Liver (tissue), 9 donors: Measurements from ENCODE around the gene MED27. TPM values are rescaled to one million over a fixed set of nuclear protein-coding genes. Genes with fewer than 3 reads are reported as not detected.

Experiments
- DNase-seq: peaks from one replicate; pipeline ENCODE4 v3.0.0-alpha.2; 2017; ENCODE audit warnings: low spot score
- H3K27ac ChIP-seq, 2 donors: one replicate each; pipeline ENCODE4 v1.7.0; 2013; ENCODE audit warnings: inconsistent platforms in 2 of 2, low read length in 2 of 2, control low read depth in 1 of 2, low read depth in 1 of 2, mild to moderate bottlenecking in 1 of 2
- H3K27me3 ChIP-seq, 4 donors: one replicate each; pipeline versions ENCODE4 v1.6.1 to v1.7.0; 2013; ENCODE audit warnings: low read length in 3 of 4, inconsistent platforms in 1 of 4, mild to moderate bottlenecking in 1 of 4, moderate library complexity in 1 of 4; ENCODE audit not compliant: control insufficient read depth in 4 of 4, insufficient read depth in 4 of 4
- H3K36me3 ChIP-seq, 4 donors: one replicate each; pipeline versions ENCODE4 v1.6.1 to v1.7.0; 2013; ENCODE audit warnings: low read length in 3 of 4, mild to moderate bottlenecking in 3 of 4, low read depth in 1 of 4, moderate library complexity in 1 of 4; ENCODE audit not compliant: control insufficient read depth in 4 of 4, insufficient read depth in 3 of 4
- H3K4me1 ChIP-seq, 4 donors: one replicate each; pipeline versions ENCODE4 v1.6.1 to v1.7.0; 2013; ENCODE audit warnings: low read length in 3 of 4, mild to moderate bottlenecking in 3 of 4, moderate library complexity in 1 of 4; ENCODE audit not compliant: control insufficient read depth in 4 of 4, insufficient read depth in 4 of 4
- H3K4me3 ChIP-seq, 3 donors: one replicate each; pipeline versions ENCODE4 v1.6.1 to v1.7.0; 2013; ENCODE audit warnings: low read length in 3 of 3, control low read depth in 1 of 3, low read depth in 1 of 3, mild to moderate bottlenecking in 1 of 3
- H3K9ac ChIP-seq, 2 donors: one replicate each; pipeline ENCODE4 v1.7.0; 2013; ENCODE audit warnings: low read length in 2 of 2, mild to moderate bottlenecking in 2 of 2, moderate library complexity in 2 of 2, control low read depth in 1 of 2, low read depth in 1 of 2
- H3K9me3 ChIP-seq, 4 donors: one replicate each; pipeline versions ENCODE4 v1.6.1 to v1.7.0; 2013; ENCODE audit warnings: low read length in 3 of 4; ENCODE audit not compliant: control insufficient read depth in 4 of 4
- EGR1 ChIP-seq, 2 donors: IDR thresholded peaks; 2 replicates each; pipeline ENCODE4 v1.6.1; 2016 to 2018; ENCODE audit warnings: antibody characterized with exemption in 2 of 2, low read depth in 2 of 2
- FOXA1 ChIP-seq: IDR thresholded peaks from 2 replicates; pipeline ENCODE4 v1.6.1; 2016; ENCODE audit warnings: antibody characterized with exemption
- FOXA2 ChIP-seq: IDR thresholded peaks from 2 replicates; pipeline ENCODE4 v1.6.1; 2016; ENCODE audit warnings: antibody characterized with exemption
- GABPA ChIP-seq, 2 donors: IDR thresholded peaks in 1 of 2; conservative IDR thresholded peaks in 1 of 2; 2 replicates each; pipeline ENCODE4 v1.6.1; 2016; ENCODE audit warnings: antibody characterized with exemption in 2 of 2, mild to moderate bottlenecking in 1 of 2, moderate library complexity in 1 of 2
- HNF4A ChIP-seq, 2 donors: conservative IDR thresholded peaks; 2 replicates each; pipeline ENCODE4 v1.6.1; 2016; ENCODE audit warnings: antibody characterized with exemption in 2 of 2, mild to moderate bottlenecking in 2 of 2
- HNF4G ChIP-seq: IDR thresholded peaks from 2 replicates; pipeline ENCODE4 v1.6.1; 2016; ENCODE audit warnings: antibody characterized with exemption
- JUND ChIP-seq, 2 donors: IDR thresholded peaks; 2 replicates each; pipeline ENCODE4 v1.6.1; 2016; ENCODE audit warnings: antibody characterized with exemption in 2 of 2
- NR2F2 ChIP-seq: IDR thresholded peaks from 2 replicates; pipeline ENCODE4 v1.6.1; 2016; ENCODE audit warnings: antibody characterized with exemption
- RAD21 ChIP-seq, 2 donors: IDR thresholded peaks; 2 replicates each; pipeline ENCODE4 v1.6.1; 2016; ENCODE audit warnings: antibody characterized with exemption in 2 of 2, mild to moderate bottlenecking in 2 of 2
- RXRA ChIP-seq, 2 donors: IDR thresholded peaks; 2 replicates each; pipeline ENCODE4 v1.6.1; 2017 to 2018; ENCODE audit warnings: antibody characterized with exemption in 2 of 2, mild to moderate bottlenecking in 1 of 2
- SP1 ChIP-seq: IDR thresholded peaks from 2 replicates; pipeline ENCODE4 v1.6.1; 2018; ENCODE audit warnings: antibody characterized with exemption, mild to moderate bottlenecking
- TAF1 ChIP-seq: conservative IDR thresholded peaks from 2 replicates; pipeline ENCODE4 v1.6.1; 2016; ENCODE audit warnings: antibody characterized with exemption, mild to moderate bottlenecking
- YY1 ChIP-seq: IDR thresholded peaks from 2 replicates; pipeline ENCODE4 v1.6.1; 2016; ENCODE audit warnings: antibody characterized with exemption, mild to moderate bottlenecking
- WGBS: extraction: QIAGEN DNeasy Blood & Tissue Kit; methylation state at CpG from one replicate; pipeline ENCODE4 v1.1.7; 2013; 5-methylcytosine and 5-hydroxymethylcytosine counted together
- polyA plus RNA-seq, 2 donors: library from polyadenylated mRNA; stranded (reverse) in 1 of 2; unstranded in 1 of 2; fragments of 200-250 nt in 1 of 2; fragments of >200 nt in 1 of 2; fragmentation: Nextera tagmentation in 1 of 2; extraction: Ambion mirVana in 1 of 2; gene quantifications; one replicate each; pipeline versions ENCODE4 v1.2.1 to v1.2.3, GENCODE V29; 2013 to 2015
- total RNA-seq, 2 donors: library from RNA; depleted of rRNA; stranded (reverse); fragments of >200 nt; gene quantifications; one replicate each; pipeline ENCODE4 v1.2.3, GENCODE V29; 2014
- TF ChIP-seq, protein P1 (sequence below): IDR thresholded peaks from 2 replicates; pipeline ENCODE4 v1.6.1; 2016; ENCODE audit warnings: antibody characterized with exemption
- TF ChIP-seq, protein P2 (sequence below): IDR thresholded peaks from 2 replicates; pipeline ENCODE4 v1.6.1; 2016; ENCODE audit warnings: antibody characterized with exemption, mild to moderate bottlenecking
- TF ChIP-seq, protein P3 (sequence below): fragments of 150-350 bp; IDR thresholded peaks from 2 replicates; pipeline ENCODE4 v1.5.1; 2017; ENCODE audit warnings: improper control_type of control experiment, low read depth, low read length; ENCODE audit not compliant: missing input control
- TF ChIP-seq, protein P4 (sequence below): IDR thresholded peaks from 2 replicates; pipeline ENCODE4 v1.6.1; 2016; ENCODE audit warnings: antibody characterized with exemption
- TF ChIP-seq, protein P5 (sequence below): IDR thresholded peaks from 2 replicates; pipeline ENCODE4 v1.6.1; 2016; ENCODE audit warnings: antibody characterized with exemption
- donor health status: healthy.
- donor health status: healthy.
- donor health status: healthy.
- donor health status: healthy.
- donor health status: healthy.

The MED27 gene
- total and polyA plus RNA-seq, 4 donors, result 4.6 to 7.9 (median 5.5) TPM

DNA sequence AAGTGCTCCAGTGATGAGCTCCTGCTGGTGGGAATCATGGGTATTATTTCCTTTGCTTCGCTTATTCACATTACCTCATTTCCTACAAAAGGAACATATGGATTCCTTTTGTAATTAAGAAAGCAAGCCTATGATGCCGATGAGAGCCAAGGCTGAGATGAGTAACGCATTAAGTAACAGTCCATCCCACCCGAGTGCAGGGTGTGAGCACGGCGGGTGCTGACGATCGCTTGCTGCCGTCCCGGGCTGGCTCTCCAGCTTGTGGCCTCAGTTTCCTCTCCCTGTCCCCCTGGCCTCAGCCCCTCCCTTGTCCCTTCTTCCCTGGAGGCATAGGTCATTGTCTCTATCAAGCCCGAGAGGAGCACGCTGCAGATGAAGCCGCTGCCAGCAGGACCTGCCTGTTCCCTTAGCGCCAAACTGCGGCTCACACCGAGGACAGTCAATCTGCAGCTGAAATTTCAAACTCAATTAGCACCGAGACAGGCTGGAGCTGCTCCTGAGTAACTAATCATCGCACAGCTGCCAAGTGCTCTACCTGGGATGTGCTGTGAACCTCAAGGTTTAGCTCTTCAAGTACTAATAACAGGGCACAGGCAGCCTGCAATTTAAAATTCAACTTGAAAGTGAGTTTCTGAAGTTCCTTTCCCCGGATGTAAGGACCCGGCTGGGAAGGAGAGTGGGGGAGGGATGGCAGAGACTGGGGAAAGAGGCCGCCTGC is 224.6 kb downstream of the MED27 start:
- no peak for DNase-seq
- no peaks in the 10 kb centered on the region for H3K9me3 ChIP-seq
- peaks cover 0 to 3% (median under 1%) of the 10 kb centered on the region in 4 donors for H3K36me3 ChIP-seq
- no peaks in the 10 kb centered on the region for H3K27me3 ChIP-seq
- no peaks in the 10 kb centered on the region for H3K4me1 ChIP-seq
- H3K27ac ChIP-seq, result no peak overlapping the region
- WGBS, result 55% methylated on average over 21 of the region's 21 CpGs
- H3K9ac ChIP-seq, result no peak overlapping the region
- H3K4me3 ChIP-seq, result no peak overlapping the region
- TF ChIP-seq YY1, result no peak
- no peak for TF ChIP-seq HNF4G

DNA sequence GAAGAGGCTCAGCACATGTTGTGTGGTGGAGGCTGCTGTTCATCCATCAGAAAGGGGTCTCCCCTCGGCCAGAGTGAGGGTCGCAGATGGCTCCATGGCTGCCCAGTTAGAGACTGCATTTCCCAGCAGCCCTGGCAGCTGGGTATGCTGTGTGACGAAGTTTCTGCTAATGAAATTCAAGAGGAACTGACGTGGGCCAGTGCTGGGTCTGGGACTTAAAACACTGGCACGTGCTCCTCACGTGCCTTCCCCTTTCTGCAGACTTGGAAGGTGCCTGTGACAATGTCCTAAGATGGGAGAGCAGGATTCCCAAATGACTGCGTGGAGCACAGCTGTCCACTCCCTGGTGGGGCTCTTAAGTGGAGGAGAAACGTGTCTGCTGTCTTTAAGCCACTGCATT is 225.3 kb downstream of the MED27 start:
- Histone ChIP-seq H3K4me3 (no peak overlapping the region), H3K9ac (no peak overlapping the region), H3K27ac (no peak overlapping the region), H3K36me3 (no peaks in the 10 kb centered on the region), H3K4me1 (no peaks in the 10 kb centered on the region), H3K9me3 (no peaks in the 10 kb centered on the region), H3K27me3 (no peaks in the 10 kb centered on the region)
- 63% methylated on average over 8 of the region's 8 CpGs for WGBS
- TF ChIP-seq RXRA (IDR thresholded peaks at IDR 0.05) (no peak), YY1 (no peak), RAD21 (IDR thresholded peaks at IDR 0.05) (no peak), JUND (IDR thresholded peaks at IDR 0.05) (no peak), NR2F2 (no peak), SP1 (no peak), GABPA (IDR thresholded peaks at IDR 0.05 in 1 of 2, conservative IDR thresholded peaks at IDR 0.05 in 1 of 2) (no peak), FOXA2 (no peak), EGR1 (IDR thresholded peaks at IDR 0.05; ENCODE audit: low read depth in 2 of 2) (no peak), HNF4A (conservative IDR thresholded peaks at IDR 0.05) (no peak), TAF1 (no peak), HNF4G (no peak), FOXA1 (no peak)
- TF ChIP-seq, protein P1, sequence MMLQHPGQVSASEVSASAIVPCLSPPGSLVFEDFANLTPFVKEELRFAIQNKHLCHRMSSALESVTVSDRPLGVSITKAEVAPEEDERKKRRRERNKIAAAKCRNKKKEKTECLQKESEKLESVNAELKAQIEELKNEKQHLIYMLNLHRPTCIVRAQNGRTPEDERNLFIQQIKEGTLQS, result no peak
- TF ChIP-seq, protein P2, sequence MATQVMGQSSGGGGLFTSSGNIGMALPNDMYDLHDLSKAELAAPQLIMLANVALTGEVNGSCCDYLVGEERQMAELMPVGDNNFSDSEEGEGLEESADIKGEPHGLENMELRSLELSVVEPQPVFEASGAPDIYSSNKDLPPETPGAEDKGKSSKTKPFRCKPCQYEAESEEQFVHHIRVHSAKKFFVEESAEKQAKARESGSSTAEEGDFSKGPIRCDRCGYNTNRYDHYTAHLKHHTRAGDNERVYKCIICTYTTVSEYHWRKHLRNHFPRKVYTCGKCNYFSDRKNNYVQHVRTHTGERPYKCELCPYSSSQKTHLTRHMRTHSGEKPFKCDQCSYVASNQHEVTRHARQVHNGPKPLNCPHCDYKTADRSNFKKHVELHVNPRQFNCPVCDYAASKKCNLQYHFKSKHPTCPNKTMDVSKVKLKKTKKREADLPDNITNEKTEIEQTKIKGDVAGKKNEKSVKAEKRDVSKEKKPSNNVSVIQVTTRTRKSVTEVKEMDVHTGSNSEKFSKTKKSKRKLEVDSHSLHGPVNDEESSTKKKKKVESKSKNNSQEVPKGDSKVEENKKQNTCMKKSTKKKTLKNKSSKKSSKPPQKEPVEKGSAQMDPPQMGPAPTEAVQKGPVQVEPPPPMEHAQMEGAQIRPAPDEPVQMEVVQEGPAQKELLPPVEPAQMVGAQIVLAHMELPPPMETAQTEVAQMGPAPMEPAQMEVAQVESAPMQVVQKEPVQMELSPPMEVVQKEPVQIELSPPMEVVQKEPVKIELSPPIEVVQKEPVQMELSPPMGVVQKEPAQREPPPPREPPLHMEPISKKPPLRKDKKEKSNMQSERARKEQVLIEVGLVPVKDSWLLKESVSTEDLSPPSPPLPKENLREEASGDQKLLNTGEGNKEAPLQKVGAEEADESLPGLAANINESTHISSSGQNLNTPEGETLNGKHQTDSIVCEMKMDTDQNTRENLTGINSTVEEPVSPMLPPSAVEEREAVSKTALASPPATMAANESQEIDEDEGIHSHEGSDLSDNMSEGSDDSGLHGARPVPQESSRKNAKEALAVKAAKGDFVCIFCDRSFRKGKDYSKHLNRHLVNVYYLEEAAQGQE, result no peak
- TF ChIP-seq, protein P3, sequence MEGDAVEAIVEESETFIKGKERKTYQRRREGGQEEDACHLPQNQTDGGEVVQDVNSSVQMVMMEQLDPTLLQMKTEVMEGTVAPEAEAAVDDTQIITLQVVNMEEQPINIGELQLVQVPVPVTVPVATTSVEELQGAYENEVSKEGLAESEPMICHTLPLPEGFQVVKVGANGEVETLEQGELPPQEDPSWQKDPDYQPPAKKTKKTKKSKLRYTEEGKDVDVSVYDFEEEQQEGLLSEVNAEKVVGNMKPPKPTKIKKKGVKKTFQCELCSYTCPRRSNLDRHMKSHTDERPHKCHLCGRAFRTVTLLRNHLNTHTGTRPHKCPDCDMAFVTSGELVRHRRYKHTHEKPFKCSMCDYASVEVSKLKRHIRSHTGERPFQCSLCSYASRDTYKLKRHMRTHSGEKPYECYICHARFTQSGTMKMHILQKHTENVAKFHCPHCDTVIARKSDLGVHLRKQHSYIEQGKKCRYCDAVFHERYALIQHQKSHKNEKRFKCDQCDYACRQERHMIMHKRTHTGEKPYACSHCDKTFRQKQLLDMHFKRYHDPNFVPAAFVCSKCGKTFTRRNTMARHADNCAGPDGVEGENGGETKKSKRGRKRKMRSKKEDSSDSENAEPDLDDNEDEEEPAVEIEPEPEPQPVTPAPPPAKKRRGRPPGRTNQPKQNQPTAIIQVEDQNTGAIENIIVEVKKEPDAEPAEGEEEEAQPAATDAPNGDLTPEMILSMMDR, result no peak
- TF ChIP-seq, protein P4, sequence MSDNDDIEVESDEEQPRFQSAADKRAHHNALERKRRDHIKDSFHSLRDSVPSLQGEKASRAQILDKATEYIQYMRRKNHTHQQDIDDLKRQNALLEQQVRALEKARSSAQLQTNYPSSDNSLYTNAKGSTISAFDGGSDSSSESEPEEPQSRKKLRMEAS, result no peak
- TF ChIP-seq, protein P5, sequence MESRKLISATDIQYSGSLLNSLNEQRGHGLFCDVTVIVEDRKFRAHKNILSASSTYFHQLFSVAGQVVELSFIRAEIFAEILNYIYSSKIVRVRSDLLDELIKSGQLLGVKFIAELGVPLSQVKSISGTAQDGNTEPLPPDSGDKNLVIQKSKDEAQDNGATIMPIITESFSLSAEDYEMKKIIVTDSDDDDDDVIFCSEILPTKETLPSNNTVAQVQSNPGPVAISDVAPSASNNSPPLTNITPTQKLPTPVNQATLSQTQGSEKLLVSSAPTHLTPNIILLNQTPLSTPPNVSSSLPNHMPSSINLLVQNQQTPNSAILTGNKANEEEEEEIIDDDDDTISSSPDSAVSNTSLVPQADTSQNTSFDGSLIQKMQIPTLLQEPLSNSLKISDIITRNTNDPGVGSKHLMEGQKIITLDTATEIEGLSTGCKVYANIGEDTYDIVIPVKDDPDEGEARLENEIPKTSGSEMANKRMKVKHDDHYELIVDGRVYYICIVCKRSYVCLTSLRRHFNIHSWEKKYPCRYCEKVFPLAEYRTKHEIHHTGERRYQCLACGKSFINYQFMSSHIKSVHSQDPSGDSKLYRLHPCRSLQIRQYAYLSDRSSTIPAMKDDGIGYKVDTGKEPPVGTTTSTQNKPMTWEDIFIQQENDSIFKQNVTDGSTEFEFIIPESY, result no peak
- DNase-seq, result no peak
